Measurements from ENCODE around the gene POLR3K. TPM values are rescaled to one million over a fixed set of nuclear protein-coding genes. Genes with fewer than 3 reads are reported as not detected.
"Not testable (repeated sequence)": the region's sequence is repeated elsewhere in the genome, so short reads cannot be mapped to it uniquely, and the experiment has no call there.

POLR3K gene
- total RNA-seq, 2 experiments from 2014 or later: 39.9 to 45.3 TPM

- no peak for DNase-seq
- ChIA-PET POLR2A (no interaction called here), CTCF (no interaction called here)
- no peak overlapping the region for H3K27ac Mint-ChIP-seq
- H3K4me1 Mint-ChIP-seq (ENCODE audit: low read depth): peaks cover 20% of the 10 kb centered on the region
- no peak overlapping the region for H3K4me3 Mint-ChIP-seq
- intact Hi-C loops (cut with micrococcal nuclease): no loop called here
- no peaks in the 10 kb centered on the region for H3K9me3 Mint-ChIP-seq
- H3K27me3 Mint-ChIP-seq: no peaks in the 10 kb centered on the region
- H3K36me3 Mint-ChIP-seq: peaks cover 12% of the 10 kb centered on the region
Measured at GRCh38 chr16:36336-36984, 16.9 kb downstream of the POLR3K start.

DNA sequence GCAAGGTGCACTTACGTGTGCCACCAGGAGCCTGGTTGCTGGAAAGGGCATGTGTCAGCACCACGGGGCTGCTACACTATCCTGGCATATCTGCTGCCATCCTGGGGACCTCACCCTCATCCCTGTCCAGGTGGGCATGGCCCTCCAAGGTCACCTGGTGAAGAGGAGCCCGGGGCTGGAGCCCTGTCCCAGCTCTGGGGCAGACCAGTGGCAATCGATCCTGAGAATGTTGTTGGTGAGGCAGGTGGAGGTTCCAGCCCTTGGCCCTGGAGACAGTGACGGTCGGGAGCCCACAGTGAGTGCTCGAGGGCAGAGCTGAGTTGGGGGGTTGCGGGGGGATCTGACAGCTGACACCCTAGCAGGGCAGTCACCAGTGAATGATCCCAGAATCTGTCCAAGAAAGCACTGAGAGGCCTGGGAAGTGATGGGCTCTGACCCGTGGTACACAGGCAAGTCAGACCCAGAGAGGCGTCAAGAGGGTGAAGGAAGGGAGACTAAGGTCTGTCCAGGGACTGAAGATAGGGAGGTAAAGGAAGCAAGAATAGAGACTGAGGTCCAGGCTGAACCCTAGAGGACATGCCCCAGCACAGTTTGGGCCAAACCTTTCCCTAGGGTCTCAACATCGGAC is 17.6 kb downstream of the POLR3K start:
- POLR2A ChIA-PET: no interaction called here

GRCh38 chr16:35011-35677 is 18.3 kb downstream of the POLR3K start:
- Mint-ChIP-seq H3K4me1 (ENCODE audit: low read depth) (peaks cover 16% of the 10 kb centered on the region), H3K36me3 (peaks cover 12% of the 10 kb centered on the region), H3K27me3 (no peaks in the 10 kb centered on the region), H3K9me3 (no peaks in the 10 kb centered on the region), H3K4me3 (no peak overlapping the region), H3K27ac (no peak overlapping the region)
- ChIA-PET POLR2A (interaction anchor here (0.6 kb wide), 1 partner anchor 172 kb away, joined by 3 read pairs; no protein-coding TSS in a partner anchor), CTCF (no interaction called here)
- intact Hi-C loops (cut with micrococcal nuclease): no loop called here
- DNase-seq: no peak

More for the DNA sequence above, 17.6 kb downstream of the POLR3K start:
- Mint-ChIP-seq H3K9me3 (no peaks in the 10 kb centered on the region), H3K36me3 (peaks cover 12% of the 10 kb centered on the region), H3K27ac (no peak overlapping the region), H3K4me3 (no peak overlapping the region), H3K27me3 (no peaks in the 10 kb centered on the region), H3K4me1 (ENCODE audit: low read depth) (peaks cover 17% of the 10 kb centered on the region)
- intact Hi-C loops (cut with micrococcal nuclease): no loop called here
- DNase-seq: no peak
- CTCF ChIA-PET: no interaction called here

DNA sequence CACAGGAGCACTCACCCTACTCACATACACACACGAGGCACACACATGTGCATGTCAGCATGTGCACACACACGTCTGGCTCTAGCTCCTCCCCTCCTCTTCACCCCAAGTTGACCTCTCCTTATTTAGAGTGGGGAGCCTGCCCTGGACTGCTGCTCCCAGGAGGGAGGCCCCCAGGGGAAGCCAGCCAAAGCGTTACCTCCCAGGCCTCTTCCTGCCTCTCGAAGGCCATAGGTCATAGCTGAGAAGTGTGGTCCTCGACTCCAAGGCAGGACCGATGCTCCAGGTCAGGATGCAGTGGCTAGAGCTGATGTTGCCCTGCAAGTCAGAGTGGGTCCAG is 18.8 kb downstream of the POLR3K start:
- DNase-seq: no peak
- Mint-ChIP-seq H3K4me1 (ENCODE audit: low read depth) (peaks cover 12% of the 10 kb centered on the region), H3K27ac (no peak overlapping the region), H3K36me3 (peaks cover 8% of the 10 kb centered on the region), H3K27me3 (no peaks in the 10 kb centered on the region), H3K9me3 (no peaks in the 10 kb centered on the region), H3K4me3 (no peak overlapping the region)
- intact Hi-C loops (cut with micrococcal nuclease): no loop called here
- CTCF ChIA-PET: no interaction called here
- POLR2A ChIA-PET: interaction anchor here (0.6 kb wide), 1 partner anchor 172 kb away, joined by 3 read pairs; no protein-coding TSS in a partner anchor

- CTCF ChIA-PET: no interaction called here
- POLR2A ChIA-PET: interaction anchor here (0.6 kb wide), 1 partner anchor 173 kb away, joined by 3 read pairs; no protein-coding TSS in a partner anchor
- no peak overlapping the region for H3K4me3 Mint-ChIP-seq
- no peaks in the 10 kb centered on the region for H3K27me3 Mint-ChIP-seq
- H3K27ac Mint-ChIP-seq: no peak overlapping the region
- H3K9me3 Mint-ChIP-seq: no peaks in the 10 kb centered on the region
- DNase-seq: no peak
- peaks cover 7% of the 10 kb centered on the region for H3K4me1 Mint-ChIP-seq (ENCODE audit: low read depth)
- intact Hi-C loops (cut with micrococcal nuclease): no loop called here
- H3K36me3 Mint-ChIP-seq: peaks cover 6% of the 10 kb centered on the region
Measured at GRCh38 chr16:33877-34647, 19.3 kb downstream of the POLR3K start.

- H3K27me3 Mint-ChIP-seq; CTCF ChIA-PET; DNase-seq; H3K4me1 Mint-ChIP-seq (ENCODE audit: low read depth); H3K4me3 Mint-ChIP-seq; H3K9me3 Mint-ChIP-seq; intact Hi-C loops (cut with micrococcal nuclease); H3K27ac Mint-ChIP-seq; H3K36me3 Mint-ChIP-seq; POLR2A ChIA-PET: not testable (repeated sequence)
Measured at GRCh38 chr16:33154-33876, 20.1 kb downstream of the POLR3K start.

GRCh38 chr16:30627-31026 is 22.8 kb downstream of the POLR3K start:
- POLR2A ChIA-PET; intact Hi-C loops (cut with micrococcal nuclease); H3K4me1 Mint-ChIP-seq (ENCODE audit: low read depth); H3K4me3 Mint-ChIP-seq; H3K36me3 Mint-ChIP-seq; DNase-seq; H3K27me3 Mint-ChIP-seq; H3K27ac Mint-ChIP-seq; H3K9me3 Mint-ChIP-seq; CTCF ChIA-PET: not testable (repeated sequence)

- not testable (repeated sequence) for H3K27me3 Mint-ChIP-seq
Measured at GRCh38 chr16:25926-26348, 27.5 kb downstream of the POLR3K start.

DNA sequence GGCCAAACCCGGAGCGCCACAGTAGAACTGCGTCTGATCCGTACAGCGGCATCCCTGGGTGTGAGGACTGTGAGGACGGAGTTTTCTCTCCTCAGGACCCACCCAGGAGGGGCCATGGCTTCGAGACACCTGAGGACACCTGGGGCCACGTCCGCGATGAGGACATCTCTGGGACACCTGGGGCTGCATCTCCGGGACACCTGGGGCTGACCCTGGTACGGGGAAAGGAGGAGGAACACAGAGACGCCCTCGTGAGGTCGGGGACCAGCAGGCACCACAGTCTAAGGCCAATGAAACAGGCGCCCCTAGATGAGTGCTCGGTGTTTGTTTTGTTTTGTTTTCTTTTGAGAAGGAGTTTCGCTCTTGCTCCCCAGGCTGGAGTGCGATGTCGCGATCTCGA is 29.3 kb downstream of the POLR3K start:
- POLR2A ChIA-PET; H3K36me3 Mint-ChIP-seq; H3K27ac Mint-ChIP-seq; DNase-seq; H3K27me3 Mint-ChIP-seq; intact Hi-C loops (cut with micrococcal nuclease); H3K4me3 Mint-ChIP-seq; H3K4me1 Mint-ChIP-seq (ENCODE audit: low read depth); H3K9me3 Mint-ChIP-seq: not testable (repeated sequence)
- CTCF ChIA-PET: interaction anchor here (0.6 kb wide), 1 partner anchor 72 kb away, joined by 3 read pairs; no protein-coding TSS in a partner anchor

More at GRCh38 chr16:25926-26348, 27.5 kb downstream of the POLR3K start:
- H3K4me1 Mint-ChIP-seq (ENCODE audit: low read depth); DNase-seq; H3K9me3 Mint-ChIP-seq; H3K36me3 Mint-ChIP-seq; CTCF ChIA-PET; H3K4me3 Mint-ChIP-seq; H3K27ac Mint-ChIP-seq; intact Hi-C loops (cut with micrococcal nuclease); POLR2A ChIA-PET: not testable (repeated sequence)

- H3K9me3 Mint-ChIP-seq; intact Hi-C loops (cut with micrococcal nuclease); CTCF ChIA-PET; H3K36me3 Mint-ChIP-seq; H3K27me3 Mint-ChIP-seq; POLR2A ChIA-PET; H3K27ac Mint-ChIP-seq; DNase-seq; H3K4me1 Mint-ChIP-seq (ENCODE audit: low read depth); H3K4me3 Mint-ChIP-seq: not testable (repeated sequence)
Measured at GRCh38 chr16:20886-21285, 32.5 kb downstream of the POLR3K start.

- CTCF ChIA-PET; DNase-seq; POLR2A ChIA-PET; H3K4me3 Mint-ChIP-seq; intact Hi-C loops (cut with micrococcal nuclease); H3K27me3 Mint-ChIP-seq; H3K27ac Mint-ChIP-seq; H3K9me3 Mint-ChIP-seq; H3K4me1 Mint-ChIP-seq (ENCODE audit: low read depth); H3K36me3 Mint-ChIP-seq: not testable (repeated sequence)
Measured at GRCh38 chr16:17062-17765, 36.2 kb downstream of the POLR3K start.
